ENCODE results near the gene GINS2. TPM values are rescaled to one million over a fixed set of nuclear protein-coding genes. Genes with fewer than 3 reads are reported as not detected.
A peak's percentile ranks its signal among the peaks of the same experiment; 100 is the strongest.

Gene GINS2
- total RNA-seq, 1 experiment from 2014 or later: 52.7 TPM

- no peak overlapping the region for H3K18ac ChIP-seq (ENCODE audit: insufficient read length, low read depth, low read length)
- no peaks in the 10 kb centered on the region for H4K20me1 ChIP-seq (ENCODE audit: control insufficient read depth, insufficient read depth, insufficient read length)
- H3K27me3 ChIP-seq (ENCODE audit: insufficient read depth, low read length): peaks cover 3% of the 10 kb centered on the region; the same call in 1 of the 2 replicates
- peaks cover 23% of the 10 kb centered on the region for H3K27me3 Mint-ChIP-seq (ENCODE audit: low read depth)
- H2BK5ac ChIP-seq (ENCODE audit: insufficient read length, low read length): no peak overlapping the region
- H3K4me2 ChIP-seq (ENCODE audit: insufficient read depth, insufficient read length, low read length): peak overlapping the region; percentile 74
- no peak overlapping the region for H3K23ac ChIP-seq (ENCODE audit: insufficient read length, low read depth, low read length)
- H3K36me3 Mint-ChIP-seq (ENCODE audit: insufficient read depth in 1 of 3, low read depth in 3 of 3): peaks cover 6 to 11% (median 10%) of the 10 kb centered on the region in 3 experiments; a peak in 5 of 7 replicates
- H2AK5ac ChIP-seq (ENCODE audit: insufficient read length, low read length): no peak overlapping the region
- H3K27ac ChIP-seq (ENCODE audit: insufficient read length, low read depth, low read length): no peak overlapping the region
- no peak overlapping the region for H3K4me3 Mint-ChIP-seq
- no peaks in the 10 kb centered on the region for H3K79me1 ChIP-seq (ENCODE audit: insufficient read depth, low read depth, low read length, poor library complexity, severe bottlenecking)
- H3K9me3 ChIP-seq (ENCODE audit: control insufficient read depth, low read depth, low read length): peaks cover 6% of the 10 kb centered on the region
- H2BK120ac ChIP-seq (ENCODE audit: low read depth, low read length, poor library complexity, severe bottlenecking): no peak overlapping the region
- no peak overlapping the region for H2BK20ac ChIP-seq (ENCODE audit: low read depth, low read length, poor library complexity, severe bottlenecking)
- no peak for TF ChIP-seq CTCF (conservative IDR thresholded peaks at IDR 0.05)
- peaks cover 9% of the 10 kb centered on the region for H3K23me2 ChIP-seq (ENCODE audit: insufficient read length, low read depth, low read length, poor library complexity, severe bottlenecking)
- no peak overlapping the region for H4K91ac ChIP-seq (ENCODE audit: insufficient read length, low read depth, low read length)
- no peak overlapping the region for H3K4ac ChIP-seq (ENCODE audit: low read depth, low read length)
- no peak overlapping the region for H3K9ac ChIP-seq (ENCODE audit: extremely low read depth, insufficient read length, low read length)
- no peak for DNase-seq
- H3K56ac ChIP-seq (ENCODE audit: insufficient read length, low read depth, low read length): no peak overlapping the region
- no peak overlapping the region for H3T11ph ChIP-seq (ENCODE audit: low read length)
- H3K9me3 Mint-ChIP-seq: peaks cover 5 to 6% of the 10 kb centered on the region in 2 experiments
- peaks cover 20 to 33% of the 10 kb centered on the region in 2 experiments for H3K4me1 Mint-ChIP-seq
- no peak overlapping the region for H2BK12ac ChIP-seq (ENCODE audit: insufficient read length, low read depth, low read length)
- H3K4me1 ChIP-seq (ENCODE audit: insufficient read depth, low read length): peaks cover 3% of the 10 kb centered on the region; the same call in 1 of the 2 replicates
- no peak overlapping the region for H3K27ac Mint-ChIP-seq
- H2BK15ac ChIP-seq (ENCODE audit: low read depth, low read length): no peak overlapping the region
- H4K5ac ChIP-seq (ENCODE audit: insufficient read length, low read depth, low read length): peak overlapping the region; percentile 8
- no peaks in the 10 kb centered on the region for H3K79me2 ChIP-seq (ENCODE audit: insufficient read depth, low read length)
- WGBS (ENCODE audit: extremely low coverage, insufficient read length, low lambda C conversion rate): no CpG with 5 or more reads among the region's 3 CpGs
- H2AFZ ChIP-seq (ENCODE audit: low read length): no peak overlapping the region
- no peak overlapping the region for H4K8ac ChIP-seq (replicated peaks; ENCODE audit: insufficient read length, low read depth, low read length)
- H3K14ac ChIP-seq (ENCODE audit: insufficient read depth, low read length): no peak overlapping the region
Measured at GRCh38 chr16:85716680-85717038, 27.9 kb upstream of the GINS2 start.
